ENCODE results near the gene FALEC.

Gene FALEC

DNA sequence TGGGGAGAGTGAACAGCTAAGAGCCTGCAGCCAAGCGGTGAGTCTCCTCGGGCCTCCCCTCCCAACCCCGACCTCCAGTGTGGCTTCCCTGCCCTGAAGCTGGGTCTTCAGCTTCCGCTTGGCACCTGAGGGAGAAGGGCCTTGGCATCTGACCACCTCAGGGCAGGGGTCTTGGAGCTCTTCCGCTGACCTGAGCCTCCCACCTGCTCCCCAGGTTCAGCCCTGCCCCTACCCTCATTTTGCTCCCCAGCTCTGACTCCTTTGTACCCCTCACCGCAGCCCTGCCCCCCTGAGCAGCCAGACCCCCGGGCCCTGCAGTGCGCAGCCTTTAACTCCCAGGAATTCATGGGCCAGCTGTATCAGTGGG, 38.5 kb downstream of the FALEC start:
- H3K9me2 ChIP-seq (replicated peaks; ENCODE audit: insufficient read depth, low read length): no peaks in the 10 kb centered on the region
- H3K9ac ChIP-seq (ENCODE audit: low read length): no peak overlapping the region
- no peaks in the 10 kb centered on the region for H3F3A ChIP-seq (ENCODE audit: insufficient read depth)
- no peak overlapping the region for H3K27ac ChIP-seq (ENCODE audit: low read depth, low read length)
- no peaks in the 10 kb centered on the region for H3K9me3 ChIP-seq (ENCODE audit: insufficient read depth, low read length)
- no peak overlapping the region for H3K4me3 ChIP-seq (ENCODE audit: insufficient read depth, low read length, poor library complexity, severe bottlenecking)
- TF ChIP-seq CTCF (IDR thresholded peaks at IDR 0.05; ENCODE audit: insufficient read depth, low read length, poor library complexity, severe bottlenecking): no peak
- TF ChIP-seq EZH2phosphoT487 (conservative IDR thresholded peaks at IDR 0.05; ENCODE audit: low read length): no peak
- no peak overlapping the region for H3K4me2 ChIP-seq (ENCODE audit: low read depth, low read length, poor library complexity, severe bottlenecking)
- H3K27me3 ChIP-seq (ENCODE audit: low read length): no peaks in the 10 kb centered on the region
- H3K36me3 ChIP-seq (ENCODE audit: low read length): no peaks in the 10 kb centered on the region
- H3K79me2 ChIP-seq (ENCODE audit: insufficient read depth, low read length): no peaks in the 10 kb centered on the region
- no peaks in the 10 kb centered on the region for H4K20me1 ChIP-seq (ENCODE audit: low read depth, low read length)
- H2AFZ ChIP-seq (ENCODE audit: low read depth, low read length, severe bottlenecking): no peak overlapping the region

GRCh38 chr1:150555198-150555970, 39.8 kb downstream of the FALEC start:
- Histone ChIP-seq H3K9ac (ENCODE audit: low read length) (no peak overlapping the region), H4K20me1 (ENCODE audit: low read depth, low read length) (no peaks in the 10 kb centered on the region), H3K79me2 (ENCODE audit: insufficient read depth, low read length) (no peaks in the 10 kb centered on the region), H3K36me3 (ENCODE audit: low read length) (no peaks in the 10 kb centered on the region), H3K4me2 (ENCODE audit: low read depth, low read length, poor library complexity, severe bottlenecking) (no peak overlapping the region), H3F3A (ENCODE audit: insufficient read depth) (peaks cover 3% of the 10 kb centered on the region), H3K9me2 (replicated peaks; ENCODE audit: insufficient read depth, low read length) (no peaks in the 10 kb centered on the region), H3K4me3 (ENCODE audit: insufficient read depth, low read length, poor library complexity, severe bottlenecking) (no peak overlapping the region), H3K9me3 (ENCODE audit: insufficient read depth, low read length) (no peaks in the 10 kb centered on the region), H2AFZ (ENCODE audit: low read depth, low read length, severe bottlenecking) (no peak overlapping the region), H3K27ac (ENCODE audit: low read depth, low read length) (no peak overlapping the region), H3K27me3 (ENCODE audit: low read length) (no peaks in the 10 kb centered on the region)
- TF ChIP-seq EZH2phosphoT487 (conservative IDR thresholded peaks at IDR 0.05; ENCODE audit: low read length): no peak
- no peak for TF ChIP-seq CTCF (IDR thresholded peaks at IDR 0.05; ENCODE audit: insufficient read depth, low read length, poor library complexity, severe bottlenecking)

DNA sequence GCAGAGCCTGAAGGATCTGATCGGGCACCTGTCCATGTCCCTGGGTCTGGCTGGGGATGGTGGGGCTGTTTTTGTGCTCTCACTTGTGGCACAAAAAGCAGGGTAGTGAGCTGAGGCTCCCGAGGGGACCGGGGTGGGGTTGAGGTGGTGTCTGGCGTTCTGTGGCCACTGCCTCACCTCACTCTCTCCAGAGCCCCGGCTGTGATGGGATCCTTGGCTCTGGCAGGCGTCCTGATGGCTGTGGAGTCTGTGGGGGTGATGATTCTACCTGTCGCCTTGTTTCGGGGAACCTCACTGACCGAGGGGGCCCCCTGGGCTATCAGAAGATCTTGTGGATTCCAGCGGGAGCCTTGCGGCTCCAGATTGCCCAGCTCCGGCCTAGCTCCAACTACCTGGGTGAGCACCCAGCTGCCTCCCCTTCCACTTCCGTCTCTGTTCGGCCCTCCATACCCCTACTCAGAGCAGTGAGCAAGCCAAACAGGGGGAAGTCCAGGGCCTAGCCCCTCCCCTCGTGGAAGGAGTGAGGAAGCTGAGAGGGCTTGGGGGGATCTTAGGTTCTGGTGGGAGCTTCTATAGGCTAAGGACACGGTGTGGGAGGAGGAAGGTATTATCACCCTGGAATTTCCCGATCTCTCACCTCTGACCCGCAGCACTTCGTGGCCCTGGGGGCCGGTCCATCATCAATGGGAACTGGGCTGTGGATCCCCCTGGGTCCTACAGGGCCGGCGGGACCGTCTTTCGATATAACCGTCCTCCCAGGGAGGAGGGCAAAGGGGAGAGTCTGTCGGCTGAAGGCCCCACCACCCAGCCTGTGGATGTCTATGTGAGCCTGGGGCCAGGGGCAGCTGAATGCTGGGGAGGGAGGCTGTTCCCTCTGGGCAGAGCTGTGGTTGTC, 40.7 kb downstream of the FALEC start:
- Histone ChIP-seq H3K9me2 (replicated peaks; ENCODE audit: insufficient read depth, low read length) (no peaks in the 10 kb centered on the region), H3K9ac (ENCODE audit: low read length) (no peak overlapping the region), H3K4me3 (ENCODE audit: insufficient read depth, low read length, poor library complexity, severe bottlenecking) (no peak overlapping the region), H4K20me1 (ENCODE audit: low read depth, low read length) (no peaks in the 10 kb centered on the region), H3K27ac (ENCODE audit: low read depth, low read length) (no peak overlapping the region), H3K9me3 (ENCODE audit: insufficient read depth, low read length) (no peaks in the 10 kb centered on the region), H3K36me3 (ENCODE audit: low read length) (no peaks in the 10 kb centered on the region), H3F3A (ENCODE audit: insufficient read depth) (peaks cover 11% of the 10 kb centered on the region), H2AFZ (ENCODE audit: low read depth, low read length, severe bottlenecking) (no peak overlapping the region), H3K4me2 (ENCODE audit: low read depth, low read length, poor library complexity, severe bottlenecking) (no peak overlapping the region), H3K79me2 (ENCODE audit: insufficient read depth, low read length) (no peaks in the 10 kb centered on the region), H3K27me3 (ENCODE audit: low read length) (no peaks in the 10 kb centered on the region)
- TF ChIP-seq EZH2phosphoT487 (conservative IDR thresholded peaks at IDR 0.05; ENCODE audit: low read length): no peak
- no peak for TF ChIP-seq CTCF (IDR thresholded peaks at IDR 0.05; ENCODE audit: insufficient read depth, low read length, poor library complexity, severe bottlenecking)
